GM19035 (cell line): ENCODE results near the gene PRPF38B.

Source experiments
- ATAC-seq: cut with Tn5 transposase; IDR thresholded peaks from one replicate; pipeline ENCODE4 v1.9.1; 2021; ENCODE audit not compliant: unreplicated experiment

PRPF38B gene

GRCh38 chr1:108716437-108717230 is 24.5 kb downstream of the PRPF38B start:
- no peak for ATAC-seq

GRCh38 chr1:108717774-108718316 is 25.7 kb downstream of the PRPF38B start:
- ATAC-seq = no peak

DNA sequence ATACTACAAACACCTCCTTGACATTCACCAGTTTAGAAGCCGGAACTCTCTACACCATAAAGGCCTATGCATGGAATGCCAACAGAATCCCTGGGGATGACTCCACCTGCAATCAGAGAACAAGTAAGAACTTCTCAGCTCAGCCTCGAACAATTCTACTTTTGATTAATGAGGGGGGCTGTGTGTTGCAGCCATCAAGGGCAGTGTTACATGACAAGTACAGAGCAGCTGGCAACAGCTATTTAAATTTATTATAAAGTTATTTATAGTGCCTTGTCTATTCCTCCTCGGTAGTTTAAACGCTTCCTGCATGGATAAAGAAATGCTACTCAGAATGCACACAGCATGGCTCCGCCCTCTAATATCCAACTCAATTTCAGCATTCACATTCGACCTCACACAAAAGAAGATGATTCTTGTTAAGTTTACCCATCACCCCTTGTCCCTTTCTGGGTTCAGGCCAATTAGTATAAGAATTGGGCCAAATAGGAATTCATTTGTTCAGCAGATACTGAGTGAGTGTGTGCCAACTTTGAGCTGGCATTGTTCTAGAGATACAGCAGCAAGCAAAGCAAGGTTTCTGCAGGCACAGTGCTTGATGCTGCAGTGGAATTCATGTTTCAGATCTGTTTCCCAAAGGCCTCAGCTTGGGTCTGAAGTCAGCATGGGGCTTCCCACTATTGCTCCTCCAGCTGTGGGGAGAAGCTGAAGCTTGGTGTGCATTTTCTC is 27.0 kb downstream of the PRPF38B start:
- no peak for ATAC-seq

DNA sequence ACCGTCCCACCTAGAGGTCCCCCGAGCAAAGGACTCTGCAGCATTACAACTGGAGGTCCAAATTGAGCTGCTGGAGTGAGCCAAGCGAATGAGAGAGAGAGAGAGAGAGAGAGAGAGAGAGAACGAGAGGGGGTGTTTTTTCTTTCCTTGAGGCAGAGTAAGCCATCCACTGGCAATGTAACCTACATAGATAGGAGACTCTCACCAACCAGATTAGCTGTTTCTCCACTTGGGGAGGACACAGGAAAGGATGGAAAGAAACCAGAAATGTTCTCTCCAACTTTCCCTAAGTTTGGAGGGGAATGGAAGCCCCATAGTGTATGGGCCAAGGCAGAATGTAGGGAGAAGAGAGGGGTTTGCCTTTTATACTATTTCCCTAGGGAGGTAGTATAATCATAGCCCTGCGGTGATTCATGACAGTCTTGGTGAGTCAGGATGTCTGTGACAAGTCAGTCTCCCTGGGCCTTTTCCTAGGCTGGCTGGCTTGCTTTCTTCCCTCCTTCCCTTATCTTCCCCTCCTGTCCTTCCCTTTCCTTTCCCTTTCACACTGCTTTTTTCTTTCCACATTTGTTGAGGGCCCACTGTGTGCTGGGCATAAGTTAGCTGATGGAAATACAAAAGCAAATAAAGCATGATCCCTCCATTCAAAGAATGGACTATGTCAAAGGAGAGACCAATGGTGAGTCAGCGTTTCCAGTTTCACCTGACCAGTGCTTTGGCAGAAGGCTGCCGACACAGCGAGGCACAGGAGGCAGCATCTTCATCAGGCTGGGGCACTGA is 27.7 kb downstream of the PRPF38B start:
- ATAC-seq = no peak

DNA sequence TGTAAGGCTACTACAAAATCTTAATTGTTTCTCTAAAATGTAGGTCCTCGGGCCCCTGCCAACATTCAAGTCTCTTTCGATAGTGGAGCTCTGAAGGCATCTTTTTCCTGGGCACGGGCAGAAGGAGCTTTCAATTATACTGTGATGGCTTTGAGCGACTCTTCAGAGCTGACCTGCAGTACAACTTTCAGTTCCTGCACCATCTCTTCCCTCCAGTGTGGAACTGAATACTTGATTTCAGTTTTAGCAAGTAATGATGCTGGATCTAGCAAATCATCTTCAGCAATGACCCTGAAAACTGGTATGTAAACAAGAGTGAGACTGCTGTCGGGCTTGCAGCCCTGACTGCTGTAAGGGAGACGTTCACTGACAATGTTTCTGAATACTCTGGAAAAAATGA is 30.2 kb downstream of the PRPF38B start:
- no peak for ATAC-seq

DNA sequence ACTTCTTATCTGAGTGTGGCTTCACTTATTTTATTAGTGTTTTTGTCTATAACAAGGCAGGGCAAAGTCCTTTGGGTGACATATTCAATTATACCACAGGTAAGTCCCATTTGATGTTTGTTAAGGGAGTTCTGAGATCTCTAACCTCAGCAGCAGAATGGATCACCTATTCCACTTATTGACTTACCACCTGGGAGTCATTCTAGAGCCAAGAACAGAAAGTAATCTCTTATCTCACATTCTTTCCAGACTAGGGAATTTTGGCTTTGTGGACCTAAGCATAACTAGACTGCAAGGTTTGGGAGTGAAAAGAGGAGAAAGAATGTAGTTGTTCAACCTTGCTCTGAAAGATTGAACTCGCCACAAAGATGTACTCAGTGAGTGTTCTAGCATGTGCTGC is 33.8 kb downstream of the PRPF38B start:
- no peak for ATAC-seq

DNA sequence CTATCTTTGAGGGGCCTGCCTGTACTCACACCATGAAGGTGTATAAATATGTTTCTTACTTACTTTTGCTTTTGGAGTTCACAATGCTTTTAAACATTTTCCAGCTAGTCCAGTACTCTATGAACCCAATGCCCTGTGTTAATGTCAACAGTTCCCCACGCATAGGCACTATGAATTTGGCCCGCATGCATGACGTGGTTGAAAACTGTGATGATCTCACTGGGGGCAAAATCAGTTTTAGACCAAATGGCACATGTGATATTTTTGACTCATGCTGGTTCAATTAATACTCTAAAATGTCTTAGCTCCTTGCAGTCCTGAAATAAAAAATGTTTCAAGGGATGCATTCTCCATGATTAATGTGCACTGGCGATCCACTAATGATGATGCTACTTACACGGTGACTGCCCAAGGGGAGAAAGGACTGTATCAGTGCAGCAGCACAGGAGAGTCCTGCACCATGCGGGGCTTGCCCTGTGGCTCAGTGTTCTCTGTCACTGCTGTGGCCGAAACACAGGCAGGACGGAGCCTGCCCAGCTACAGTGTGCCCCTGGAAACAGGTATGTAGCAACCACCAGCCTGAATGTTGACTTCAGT is 36.3 kb downstream of the PRPF38B start:
- ATAC-seq = no peak

DNA sequence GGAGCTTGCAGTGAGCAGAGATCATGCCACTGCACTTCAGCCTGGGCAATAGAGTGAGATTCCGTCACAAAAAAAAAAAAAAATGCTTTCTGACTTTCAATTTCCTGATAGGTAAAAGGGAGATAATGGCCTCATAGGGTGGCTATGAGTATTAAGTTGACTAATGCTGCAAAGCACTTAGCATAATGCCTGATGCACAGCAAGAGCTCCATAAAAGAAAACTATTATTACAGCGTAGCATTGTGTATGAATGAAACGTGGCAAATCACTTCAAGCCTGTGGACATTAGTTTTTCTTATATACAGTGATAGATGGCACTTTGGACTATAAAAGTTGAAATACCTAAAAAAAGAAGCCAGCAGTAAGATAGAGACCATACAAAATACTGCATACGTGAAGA is 37.4 kb downstream of the PRPF38B start:
- no peak for ATAC-seq

DNA sequence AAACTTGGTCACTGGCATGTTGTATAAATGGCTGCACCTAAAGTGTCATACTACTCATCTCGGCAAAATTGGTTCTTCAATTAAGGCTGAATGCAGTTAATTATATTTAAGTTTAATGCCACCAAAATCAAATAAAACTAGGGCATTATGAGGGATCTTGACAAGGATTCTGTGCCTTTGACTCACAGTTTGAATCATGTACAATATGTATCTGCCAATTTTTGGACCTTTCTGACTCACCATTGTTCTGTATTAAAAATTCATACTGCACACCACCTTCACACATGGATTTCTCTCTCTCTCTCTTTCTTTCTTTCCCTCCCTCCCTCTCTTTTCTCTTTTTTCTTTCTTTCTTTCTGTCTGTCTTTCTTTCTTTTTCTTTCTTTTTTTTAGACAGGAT is 40.3 kb downstream of the PRPF38B start:
- ATAC-seq = no peak

GRCh38 chr1:108734171-108734865 is 42.2 kb downstream of the PRPF38B start:
- ATAC-seq = no peak

- ATAC-seq = no peak
Observed at GRCh38 chr1:108742253-108742652, 50.1 kb downstream of the PRPF38B start.

- no peak for ATAC-seq
Observed at GRCh38 chr1:108745980-108746381, 53.9 kb downstream of the PRPF38B start.

- ATAC-seq = peak; percentile 94
Observed at GRCh38 chr1:108746382-108747170, 54.5 kb downstream of the PRPF38B start, which contains the start of gene STXBP3. Gene STXBP3, plus strand, starts transcription at chr1:108746674. Its CDS starts 64 bp downstream, at chr1:108746738.

DNA sequence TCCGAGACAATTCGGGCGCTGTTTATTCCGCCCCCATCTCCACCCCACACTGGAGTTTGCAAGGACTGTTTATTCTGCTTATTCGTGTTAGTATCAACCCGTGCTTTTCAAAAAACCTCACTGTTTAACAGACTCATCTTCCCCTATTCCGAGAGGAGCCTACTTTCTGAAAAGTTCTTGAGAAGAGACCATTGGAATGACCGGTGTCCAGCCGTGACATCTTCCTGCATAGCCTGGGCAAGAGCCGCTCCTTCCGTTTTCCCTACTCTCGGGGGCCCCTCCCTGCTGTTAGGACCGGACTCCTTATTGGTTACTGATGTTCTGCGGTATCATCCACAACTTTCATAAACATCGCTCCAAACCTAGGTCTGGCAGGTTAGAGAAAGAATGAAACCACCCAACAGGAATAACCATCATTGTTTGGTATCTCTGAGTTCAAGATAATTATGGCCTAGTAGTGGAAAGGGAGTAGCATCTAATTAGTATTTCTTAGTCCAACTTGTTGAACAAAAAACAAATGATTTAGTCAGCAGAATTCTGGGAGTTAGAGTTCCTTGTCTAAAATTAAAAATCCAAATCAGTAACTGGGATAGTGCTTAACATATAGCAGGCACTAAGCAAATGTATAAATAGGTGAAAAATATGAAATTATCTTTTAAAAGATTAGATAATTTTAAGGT is 55.2 kb downstream of the PRPF38B start:
- peak; percentile 18 for ATAC-seq

GRCh38 chr1:108747898-108748297 is 55.8 kb downstream of the PRPF38B start:
- ATAC-seq = no peak

DNA sequence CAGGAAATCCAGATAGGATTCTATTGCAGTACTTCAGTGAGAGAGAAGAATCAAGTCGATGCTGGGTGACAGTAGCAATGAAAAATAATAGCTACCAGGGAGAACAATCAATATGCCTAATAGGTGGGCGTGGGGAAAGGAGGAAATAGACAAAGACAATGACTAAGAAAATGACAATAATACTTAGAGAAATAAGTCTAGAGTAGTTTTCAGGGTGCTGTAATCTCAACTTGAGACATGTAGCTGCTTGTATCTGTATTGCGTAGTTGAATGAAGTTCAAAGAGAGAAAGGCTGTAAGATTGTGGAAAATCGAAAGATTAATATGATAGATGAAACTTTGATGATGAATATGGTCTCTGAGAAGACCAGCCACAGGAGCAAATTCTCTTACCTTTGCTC is 57.0 kb downstream of the PRPF38B start:
- ATAC-seq = no peak

DNA sequence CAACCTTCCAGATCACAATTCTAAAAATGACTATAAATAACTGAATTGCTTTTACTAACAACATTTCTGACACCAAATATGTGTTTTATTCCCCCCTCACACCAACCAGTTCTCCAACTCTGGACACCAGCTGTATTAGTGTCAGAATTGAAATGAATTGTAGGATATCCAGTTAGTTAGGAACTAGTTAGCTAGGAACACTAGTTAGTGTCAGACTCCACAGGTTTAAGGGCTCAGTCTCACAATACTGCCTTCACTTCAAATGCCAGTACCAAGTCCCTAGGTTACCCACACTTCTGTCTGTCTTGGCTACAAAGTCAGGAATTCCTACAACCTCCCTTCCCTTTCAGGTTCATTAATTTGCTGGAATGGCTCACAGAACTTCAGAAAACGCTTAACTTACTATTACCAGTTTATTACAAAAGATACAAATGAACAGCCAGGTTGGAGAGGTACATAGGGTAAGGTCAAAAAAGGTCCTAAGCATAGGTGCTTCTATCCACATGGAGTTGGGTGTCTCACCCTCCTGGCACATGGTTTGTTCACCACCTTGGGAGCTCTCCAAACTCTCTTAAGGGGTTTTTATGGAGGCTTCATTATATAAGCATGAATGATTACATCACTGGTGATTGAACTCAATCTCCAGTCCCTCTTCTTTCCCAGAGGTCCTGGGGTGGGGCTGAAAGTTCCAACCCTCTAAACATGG is 58.5 kb downstream of the PRPF38B start:
- ATAC-seq = no peak
